ENCODE results near the gene PSMA6.
"Not testable (repeated sequence)": the region's sequence is repeated elsewhere in the genome, so short reads cannot be mapped to it uniquely, and the experiment has no call there.

PSMA6 gene

DNA sequence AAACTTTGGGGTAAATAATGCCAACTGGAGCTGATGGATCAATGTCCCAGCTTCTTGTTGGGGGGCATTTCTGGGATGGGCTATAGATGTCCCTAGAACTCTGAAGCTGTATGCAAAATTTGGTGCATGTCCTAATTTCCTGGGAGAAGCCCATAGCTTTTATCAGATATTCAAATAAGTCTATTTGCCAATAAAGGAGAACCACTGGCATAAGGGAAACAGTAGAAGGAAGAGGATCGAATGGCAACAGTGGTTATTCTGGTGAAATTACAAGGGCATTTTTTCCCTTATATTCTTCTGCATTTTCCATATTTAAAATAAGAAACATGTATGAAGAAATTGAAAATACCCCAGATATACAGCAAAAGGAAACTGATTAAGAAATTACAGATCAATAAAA lies 34.2 kb downstream of the PSMA6 start:
- no peak for DNase-seq (ENCODE audit: low read depth in 2 of 2)

DNA sequence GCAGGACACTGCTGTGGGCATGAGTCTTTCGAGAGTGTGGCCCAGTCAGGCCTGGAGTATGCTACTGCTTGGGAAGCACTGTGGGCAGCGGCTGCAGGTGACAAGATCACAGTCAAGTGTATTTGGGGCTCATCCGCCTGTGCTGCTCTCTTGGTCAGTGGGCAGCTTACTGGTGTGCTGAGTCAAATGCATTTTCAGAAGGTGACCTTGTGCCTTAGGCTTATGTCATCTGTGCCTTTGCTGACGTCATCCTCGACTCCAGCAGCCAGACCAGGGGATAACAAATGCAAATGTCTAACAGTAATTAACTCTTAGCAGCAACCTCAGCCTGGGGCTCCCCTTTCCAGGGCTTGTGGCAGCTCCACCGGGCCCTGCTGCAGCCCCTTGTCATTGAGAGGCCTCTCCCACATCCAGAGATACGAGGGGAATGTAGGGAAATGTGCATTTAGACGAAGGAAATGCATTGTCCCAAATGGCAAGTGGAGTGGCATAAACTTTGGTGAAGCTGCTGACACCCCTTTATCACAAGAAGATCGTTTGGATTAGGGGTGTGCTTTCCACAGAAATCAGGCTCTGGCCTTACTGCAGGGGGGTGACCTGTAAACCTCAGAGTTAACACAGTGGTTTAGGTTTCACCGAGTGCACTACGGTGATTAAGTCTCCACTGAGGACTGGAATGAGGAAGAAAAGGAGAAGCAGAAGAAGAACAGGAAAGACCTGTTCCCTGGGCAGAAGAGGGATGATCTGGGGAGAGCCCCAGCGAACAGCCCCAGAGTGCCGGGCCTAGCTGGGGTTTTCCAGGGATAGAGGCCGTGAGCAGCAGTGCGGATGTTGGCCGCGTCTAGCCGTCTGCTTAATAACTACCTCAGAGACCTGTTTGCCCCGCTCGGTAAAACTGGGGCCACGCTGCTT lies 39.7 kb downstream of the PSMA6 start:
- no peak for DNase-seq (ENCODE audit: low read depth in 2 of 2)

DNA sequence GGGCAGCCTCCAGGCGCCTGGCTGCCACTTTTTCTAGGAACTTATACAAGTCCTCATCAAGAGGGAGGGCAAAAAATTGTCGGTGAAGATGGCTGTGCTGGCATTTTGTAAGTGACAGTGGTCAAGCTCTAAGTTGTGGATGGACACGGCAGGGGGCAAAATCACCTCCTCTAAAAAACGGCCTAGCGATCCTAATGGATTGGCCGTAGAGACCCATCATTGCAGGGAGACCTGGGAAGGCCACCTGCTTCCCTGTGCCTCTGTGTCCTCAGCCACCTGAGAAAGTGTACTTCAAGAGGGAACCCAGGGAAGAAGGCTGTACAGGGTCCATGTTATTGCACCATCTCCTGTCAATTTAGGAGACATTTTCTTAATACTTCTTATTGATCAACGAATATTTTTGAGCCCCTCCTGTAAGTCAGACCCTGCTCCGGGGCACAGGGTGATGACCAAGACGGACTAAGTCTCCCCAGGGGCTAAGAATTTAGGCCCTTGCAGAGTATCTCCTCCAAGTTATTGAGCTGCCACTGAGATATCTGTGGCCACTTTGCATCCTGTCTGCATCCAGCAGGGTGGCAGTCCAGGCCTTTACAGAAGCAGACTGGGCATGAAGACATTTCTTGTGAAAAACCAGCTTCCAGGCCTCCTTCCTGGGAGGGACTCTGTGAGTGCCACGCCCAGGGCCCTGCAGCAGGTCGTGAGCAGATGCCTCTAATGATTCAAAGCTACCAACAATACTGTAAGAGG lies 40.5 kb downstream of the PSMA6 start:
- no peak for DNase-seq (ENCODE audit: low read depth in 2 of 2)

DNA sequence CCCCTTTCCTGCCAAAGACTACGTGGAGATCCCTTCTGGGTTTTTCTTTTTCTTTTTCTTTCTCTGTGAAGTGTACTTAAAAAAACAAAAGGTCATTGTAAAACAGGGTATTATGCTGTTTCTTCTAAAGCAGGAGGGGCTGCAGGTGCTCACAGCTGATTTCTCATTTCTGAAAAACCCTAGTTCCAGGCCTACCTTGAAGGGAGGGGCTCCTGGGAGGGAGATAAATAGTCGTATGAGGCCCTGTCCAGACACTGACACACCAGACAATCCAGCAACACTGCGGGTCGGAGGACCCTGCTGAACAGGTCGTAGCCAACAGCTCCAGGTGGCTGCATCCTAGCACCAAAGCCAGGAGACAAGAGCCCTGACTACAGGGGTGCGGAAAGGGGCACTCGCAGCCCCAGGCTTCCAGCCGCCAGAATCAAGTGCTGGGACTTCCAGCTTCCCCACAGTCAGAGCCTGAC lies 41.1 kb downstream of the PSMA6 start:
- no peak for DNase-seq (ENCODE audit: low read depth in 2 of 2)

DNA sequence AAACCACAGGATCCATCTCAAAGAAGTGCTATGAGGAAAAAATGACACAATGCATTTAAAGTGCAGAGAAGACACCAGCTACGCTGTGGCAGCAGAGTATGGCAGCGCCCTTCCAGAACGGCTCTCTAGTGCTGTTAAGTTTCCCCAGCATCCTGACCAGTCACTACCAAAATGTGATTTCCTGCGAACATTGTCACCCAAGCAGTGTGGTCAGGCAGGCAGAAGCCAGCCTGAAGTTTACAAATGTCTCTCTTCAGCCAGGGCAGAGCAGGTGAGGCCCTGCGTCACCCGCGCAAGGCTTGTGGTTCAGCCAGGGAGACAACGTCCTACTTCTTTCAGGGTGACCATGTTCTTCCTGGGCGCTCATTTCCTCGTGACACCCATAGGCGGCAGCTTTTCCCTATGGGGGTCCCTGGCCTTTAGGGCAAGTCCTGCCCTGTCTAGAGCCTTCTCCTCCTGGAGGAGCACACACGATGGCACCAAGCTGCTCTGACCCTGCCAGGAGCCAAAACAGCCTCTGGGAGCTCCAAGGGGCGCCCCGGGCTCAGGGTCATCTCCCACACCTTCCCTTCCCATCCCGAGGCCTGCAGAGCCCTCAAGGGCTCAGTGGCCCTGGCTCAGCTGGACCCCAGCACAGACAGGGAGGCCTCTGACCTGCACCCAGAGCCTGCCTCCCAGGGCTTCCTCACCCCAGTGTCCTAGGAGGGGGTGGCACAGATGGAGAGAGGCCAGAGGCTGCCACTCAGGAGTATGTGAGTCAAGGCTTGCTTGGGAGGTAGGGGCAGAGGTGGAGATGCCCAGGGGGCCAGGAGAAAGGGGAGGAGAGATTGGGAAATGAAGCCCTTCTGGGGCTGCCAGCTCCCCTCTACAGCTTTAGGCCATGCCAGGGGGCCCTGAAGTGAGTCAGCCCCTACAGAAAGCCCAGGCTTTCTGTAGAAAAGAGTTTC lies 41.9 kb downstream of the PSMA6 start:
- DNase-seq (ENCODE audit: low read depth in 2 of 2): peak; percentile 10 to 24

DNA sequence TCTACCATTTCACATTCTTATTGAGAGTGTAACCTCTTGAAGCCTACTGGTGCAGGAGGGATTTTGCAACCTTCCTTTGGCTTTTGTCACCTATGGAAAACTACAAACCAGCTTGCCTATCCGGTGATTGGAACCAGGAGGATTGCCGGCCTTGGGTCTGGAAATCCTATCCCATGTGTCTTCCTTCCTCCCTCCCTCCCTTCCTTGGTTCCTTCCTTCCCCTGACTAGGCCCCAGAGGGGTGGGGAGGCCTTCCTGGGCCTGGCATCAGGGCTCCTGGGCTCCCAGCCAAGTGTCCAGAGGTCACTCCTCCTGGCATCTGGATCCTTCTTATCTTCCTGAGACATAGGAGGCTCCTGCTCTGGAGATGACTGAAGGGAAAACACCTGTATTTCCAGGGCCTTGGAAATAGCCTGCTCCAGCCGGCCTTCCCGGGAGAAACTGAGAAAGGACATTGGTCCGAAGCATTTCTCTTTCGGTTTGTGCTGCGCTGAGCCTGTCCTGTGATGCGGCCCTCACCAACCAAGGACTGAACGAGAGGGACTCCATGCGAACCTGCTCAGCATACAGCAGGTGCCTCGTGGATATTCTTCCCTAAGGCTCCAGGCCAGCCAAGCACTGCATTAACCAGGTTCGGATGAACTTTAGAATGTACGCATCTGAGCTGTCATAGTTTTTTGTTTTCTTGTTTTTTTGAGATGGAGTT lies 43.4 kb downstream of the PSMA6 start:
- no peak for DNase-seq (ENCODE audit: low read depth in 2 of 2)

DNA sequence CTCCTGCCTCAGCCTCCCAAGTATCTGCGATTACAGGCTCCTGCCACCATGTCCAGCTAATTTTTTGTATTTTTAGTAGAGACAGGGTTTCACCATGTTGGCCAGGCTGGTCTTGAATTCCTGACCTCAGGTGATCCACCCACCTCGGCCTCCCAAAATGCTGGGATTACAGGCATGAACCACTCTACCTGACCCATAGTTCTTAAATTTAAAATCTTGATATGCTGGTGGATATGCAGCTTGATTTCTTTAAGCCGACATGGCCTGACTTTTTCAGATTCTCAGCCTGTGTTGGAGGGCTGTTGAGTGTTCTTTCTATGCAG lies 44.0 kb downstream of the PSMA6 start:
- not testable (repeated sequence) for DNase-seq (ENCODE audit: low read depth in 2 of 2)

DNA sequence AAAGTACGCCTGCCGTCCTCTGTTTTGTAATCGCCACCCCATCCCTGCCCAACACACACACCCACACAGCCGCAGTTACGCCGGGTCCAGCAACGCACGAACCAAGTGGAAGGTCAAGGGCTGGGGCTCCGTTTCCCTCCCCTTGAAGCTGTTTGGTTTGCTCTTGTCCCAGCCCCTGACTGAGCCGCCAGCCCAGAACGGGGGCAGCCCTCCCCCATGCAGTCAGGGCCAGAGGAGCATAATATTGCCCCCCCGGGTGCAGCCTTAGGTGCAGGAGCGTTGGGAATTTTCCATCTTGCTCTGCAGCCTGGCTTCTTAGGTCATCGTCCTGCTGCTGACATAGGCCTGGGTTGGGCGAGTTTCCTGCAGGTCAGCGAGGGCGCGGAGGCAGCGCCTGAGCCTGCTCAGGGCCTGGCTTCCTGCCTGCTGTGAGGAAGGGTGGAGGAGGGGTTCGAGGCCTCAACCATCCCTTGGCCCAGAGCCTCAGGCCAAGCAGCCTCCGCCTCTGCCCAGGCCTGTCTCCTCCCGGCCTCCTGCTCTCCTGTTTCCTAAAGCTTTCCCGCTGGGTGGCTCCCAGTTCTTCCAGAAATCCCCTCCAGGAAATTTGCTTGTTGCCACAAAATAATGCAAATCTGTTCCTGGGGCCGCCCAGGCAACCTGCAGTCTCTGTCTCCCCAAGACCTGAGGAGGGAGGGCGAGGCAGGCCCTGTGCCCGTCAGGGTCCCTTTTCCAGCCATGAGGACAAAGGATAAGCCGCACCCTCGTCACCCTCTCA lies 44.5 kb downstream of the PSMA6 start:
- no peak for DNase-seq (ENCODE audit: low read depth in 2 of 2)

DNA sequence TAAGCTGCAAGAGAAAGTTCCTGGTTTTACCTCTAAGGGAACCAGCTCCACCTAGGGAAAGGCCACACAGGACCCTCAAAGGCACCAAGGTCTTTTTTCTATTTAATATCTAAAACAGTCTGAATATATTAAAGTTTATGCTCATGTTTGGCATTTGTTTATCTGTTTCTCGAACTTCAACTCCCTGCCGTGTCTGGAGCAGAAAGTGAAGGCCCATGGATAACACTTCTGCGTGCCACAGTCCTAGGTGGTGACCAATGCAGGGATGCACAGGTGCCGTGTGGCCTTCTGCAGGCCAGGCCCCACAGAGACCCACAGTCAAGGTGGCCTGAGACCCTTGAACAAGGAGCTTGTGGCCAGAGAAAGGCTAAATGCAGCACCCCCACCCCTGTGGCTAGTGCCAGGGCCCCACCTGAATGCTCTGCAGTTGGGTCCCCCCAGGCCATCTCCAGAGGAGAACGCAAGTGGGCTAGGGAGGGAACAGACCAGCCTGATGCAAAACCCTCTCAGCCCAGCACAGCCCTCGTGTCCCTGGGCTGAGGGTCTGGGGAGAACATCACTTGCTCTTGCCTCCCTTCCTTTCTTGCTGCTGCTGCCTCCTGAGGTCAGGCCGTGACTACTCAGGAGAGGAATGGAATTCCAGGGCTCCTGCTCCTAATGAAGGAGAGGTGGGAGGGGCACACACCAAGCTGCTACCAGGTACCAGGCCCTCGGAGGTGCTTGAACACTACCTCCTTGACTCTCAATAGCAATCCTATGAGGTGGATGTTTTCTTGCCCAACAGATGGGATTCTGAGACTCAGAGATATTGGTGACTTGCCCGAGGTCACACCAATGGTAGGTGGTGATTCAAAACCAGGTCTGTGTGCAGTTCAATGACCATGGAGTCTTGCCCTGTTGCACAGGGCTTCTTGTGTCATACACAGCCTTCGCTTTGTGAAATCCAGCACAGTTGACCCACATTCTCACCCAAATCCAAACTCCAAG lies 45.4 kb downstream of the PSMA6 start:
- no peak for DNase-seq (ENCODE audit: low read depth in 2 of 2)

DNA sequence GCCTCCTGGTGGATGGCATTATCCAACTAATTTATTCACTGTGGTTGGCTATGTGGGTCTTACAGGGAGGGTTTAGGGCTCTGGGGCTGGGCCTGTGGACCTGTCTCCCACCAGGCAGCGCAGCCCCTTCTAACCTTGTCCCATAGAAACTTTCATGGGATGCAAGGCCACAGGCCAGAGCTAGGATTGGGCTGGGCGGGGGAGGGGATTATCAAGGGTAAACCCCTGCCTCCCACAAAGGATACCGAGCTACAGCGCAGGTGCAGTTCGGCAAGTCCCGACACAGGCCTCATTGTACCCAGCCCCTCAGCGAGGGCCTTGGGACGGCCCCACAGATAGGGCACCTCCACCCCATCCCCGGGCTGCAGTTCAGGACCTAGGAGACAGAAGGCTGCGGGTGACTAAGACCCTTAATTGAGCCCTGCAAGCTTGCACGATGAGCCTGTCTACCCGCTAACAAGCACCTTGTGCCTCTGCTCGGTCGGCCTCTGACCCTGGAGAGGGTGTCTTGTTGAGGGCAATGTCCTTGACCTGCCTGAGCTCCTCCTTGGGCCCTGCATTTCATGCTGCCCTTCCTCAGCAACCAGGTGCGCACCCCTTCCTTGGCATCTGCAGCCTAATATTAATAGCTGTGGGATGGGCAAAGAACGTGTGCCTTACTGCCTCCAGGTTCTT lies 46.7 kb downstream of the PSMA6 start:
- no peak for DNase-seq (ENCODE audit: low read depth in 2 of 2)

DNA sequence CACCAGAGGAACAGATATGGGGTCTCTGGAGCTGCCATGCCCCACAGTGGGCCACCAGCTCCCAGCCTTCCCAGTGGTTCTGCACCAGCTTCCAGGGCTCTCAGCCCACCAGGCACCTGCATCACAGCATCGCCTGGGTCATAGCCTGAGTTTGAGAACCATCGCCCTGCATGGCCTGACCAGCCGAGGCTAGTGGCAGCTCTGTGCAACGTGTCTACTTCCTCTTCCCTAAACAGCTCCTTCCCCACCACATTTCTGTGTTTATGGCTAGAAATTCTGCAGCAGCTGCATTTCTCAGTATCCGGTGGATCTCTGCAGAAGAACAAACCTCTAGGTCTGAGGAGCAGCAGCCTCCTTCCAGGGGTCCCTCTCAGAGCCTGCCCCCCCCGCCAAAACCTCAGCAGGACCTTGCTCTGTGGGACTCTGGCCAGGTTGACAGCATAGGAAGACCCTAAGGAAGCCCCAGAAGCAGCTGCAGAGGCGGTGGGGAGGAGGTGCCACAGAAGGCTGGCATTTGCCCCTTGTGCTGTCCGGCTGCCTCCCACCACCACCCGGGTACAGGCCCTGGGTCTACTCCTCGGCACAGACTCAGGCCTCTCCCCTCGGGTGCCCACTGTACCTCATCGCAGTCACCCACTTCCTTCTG lies 47.7 kb downstream of the PSMA6 start:
- DNase-seq (ENCODE audit: low read depth in 2 of 2): no peak

DNA sequence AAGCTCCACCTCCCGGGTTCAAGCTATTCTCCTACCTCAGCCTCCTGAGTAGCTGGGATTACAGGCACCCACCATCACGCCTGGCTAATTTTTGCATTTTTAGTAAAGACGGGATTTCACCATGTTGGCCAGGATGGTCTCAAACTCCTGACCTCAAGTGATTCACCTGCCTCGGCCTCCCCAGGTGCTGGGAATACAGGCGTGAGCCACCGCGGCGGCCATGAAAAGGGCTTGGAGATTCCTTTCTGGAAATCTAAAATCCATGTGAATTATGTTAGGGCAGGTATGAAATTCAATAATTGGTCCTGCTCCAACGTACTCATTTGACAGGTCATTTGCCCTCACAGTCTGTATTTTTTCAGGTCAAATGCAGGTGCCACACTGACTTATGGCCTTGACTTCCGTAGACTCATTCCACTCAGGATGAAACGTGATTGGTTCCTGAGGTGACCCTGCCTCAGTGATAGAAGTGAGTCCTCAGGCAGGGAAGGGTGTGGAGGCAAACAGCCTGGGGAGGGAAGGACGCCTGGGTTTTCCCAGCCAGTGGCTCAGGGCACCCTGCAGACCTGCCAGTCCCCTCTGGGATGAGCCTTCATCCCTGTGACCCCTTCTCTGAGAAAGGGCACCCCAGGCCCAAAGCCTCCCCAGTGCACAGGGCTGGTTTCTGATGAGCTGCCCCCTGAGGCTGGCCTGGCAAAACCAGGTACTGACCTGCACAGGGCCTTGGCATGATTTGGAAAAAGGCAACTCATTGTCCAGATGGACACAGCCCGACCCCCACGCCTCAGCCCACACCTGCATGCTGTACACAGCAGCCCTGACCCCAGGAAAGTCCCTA lies 48.7 kb downstream of the PSMA6 start:
- DNase-seq (ENCODE audit: low read depth in 2 of 2): no peak

DNA sequence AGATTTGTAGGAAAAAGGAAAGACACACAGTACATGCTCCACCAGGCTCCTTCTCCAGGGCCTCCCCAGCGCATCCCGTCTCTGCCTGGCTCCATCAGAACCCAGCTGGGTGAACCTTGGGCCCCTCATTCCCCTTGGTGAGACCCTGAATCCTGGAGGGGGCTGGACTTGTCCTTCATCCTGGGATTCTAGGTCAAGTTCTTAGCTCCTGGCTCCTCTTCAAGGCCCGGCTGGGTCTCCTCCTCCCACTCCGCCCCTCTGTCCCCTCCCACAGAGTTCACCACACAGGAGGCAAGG lies 49.2 kb downstream of the PSMA6 start:
- DNase-seq (ENCODE audit: low read depth in 2 of 2): no peak

DNA sequence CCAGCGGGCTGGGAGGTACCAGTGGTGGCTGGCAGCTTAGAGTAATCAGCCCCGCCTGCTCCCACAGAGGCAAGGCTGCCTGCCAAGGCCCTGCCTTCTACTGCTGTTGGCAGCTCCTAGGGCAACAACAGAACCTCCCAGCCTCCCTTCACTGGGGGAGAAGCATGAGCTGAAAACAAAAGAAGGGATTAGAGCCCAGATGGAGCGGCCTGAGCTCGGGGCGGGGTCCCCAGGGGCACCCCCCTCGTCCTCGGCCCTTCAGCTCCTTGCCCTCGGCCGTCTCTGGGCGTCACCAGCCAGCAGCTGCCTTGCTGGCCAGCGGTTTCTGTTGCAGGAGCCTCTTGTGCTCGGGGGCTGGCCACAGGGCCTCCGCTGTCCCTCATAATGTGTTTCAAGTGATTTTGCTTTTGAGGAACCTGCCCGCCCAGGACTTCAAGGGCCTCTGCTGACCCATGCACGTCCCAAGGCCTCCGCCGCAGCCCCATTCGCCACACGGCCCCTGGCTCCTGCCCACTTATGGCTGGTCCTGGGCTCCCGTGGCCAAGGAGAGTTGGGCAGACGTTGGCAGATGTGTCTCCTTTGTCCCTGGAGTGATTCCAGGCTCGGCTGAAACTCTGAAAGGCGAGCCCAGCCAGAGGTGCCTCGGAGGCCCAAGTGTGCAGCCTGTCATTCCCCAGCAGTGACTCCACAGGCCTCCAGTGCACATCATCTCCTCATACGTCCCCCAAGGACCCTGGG lies 49.7 kb downstream of the PSMA6 start:
- no peak for DNase-seq (ENCODE audit: low read depth in 2 of 2)

DNA sequence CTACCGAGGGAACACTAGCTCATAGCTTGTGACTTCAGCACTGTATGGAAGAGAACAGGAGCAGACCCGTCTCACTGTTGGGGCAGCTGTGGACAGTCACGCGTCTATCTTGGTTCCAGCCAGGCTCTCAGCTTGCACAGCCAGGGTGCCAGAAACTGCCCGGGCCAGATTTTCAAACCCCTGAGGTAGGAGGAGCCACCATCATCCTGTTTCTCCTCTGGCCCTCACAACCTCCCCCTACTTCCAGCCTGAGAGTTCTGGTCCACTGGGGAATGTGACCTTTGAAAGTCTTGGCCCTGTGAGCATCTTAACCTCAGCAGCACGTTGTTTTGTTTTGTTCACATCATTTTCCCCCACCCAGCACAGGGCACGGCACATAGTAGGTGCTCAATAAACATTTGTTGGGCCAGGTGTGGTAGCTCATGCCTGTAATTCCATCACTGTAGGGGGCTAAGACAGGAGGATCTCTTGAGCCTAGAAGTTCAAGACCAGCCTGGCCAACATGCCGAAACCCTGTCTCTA lies 50.4 kb downstream of the PSMA6 start:
- no peak for DNase-seq (ENCODE audit: low read depth in 2 of 2)

DNA sequence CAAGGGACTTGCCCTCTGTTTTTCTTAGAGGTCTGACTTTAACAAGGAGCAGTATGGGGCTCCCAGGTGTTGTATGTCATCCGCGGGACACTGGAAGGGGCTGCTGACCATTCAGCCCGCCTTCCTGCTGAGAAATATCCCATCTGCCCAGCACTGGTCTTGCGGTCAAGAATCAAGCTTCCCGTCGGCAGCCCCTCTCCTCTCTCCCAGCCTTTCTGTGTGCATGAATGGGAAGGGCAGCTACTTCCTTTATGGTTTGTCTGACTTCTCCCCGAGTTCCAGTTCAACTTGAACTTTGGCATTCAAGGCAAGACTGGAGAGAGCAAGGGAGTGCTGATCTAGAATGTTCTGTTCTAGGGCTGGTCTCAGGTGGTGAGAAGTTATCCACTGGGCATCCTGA lies 51.5 kb downstream of the PSMA6 start:
- DNase-seq (ENCODE audit: low read depth in 2 of 2): no peak
